Measurements from ENCODE around the gene CYP21A2.

Gene CYP21A2

DNA sequence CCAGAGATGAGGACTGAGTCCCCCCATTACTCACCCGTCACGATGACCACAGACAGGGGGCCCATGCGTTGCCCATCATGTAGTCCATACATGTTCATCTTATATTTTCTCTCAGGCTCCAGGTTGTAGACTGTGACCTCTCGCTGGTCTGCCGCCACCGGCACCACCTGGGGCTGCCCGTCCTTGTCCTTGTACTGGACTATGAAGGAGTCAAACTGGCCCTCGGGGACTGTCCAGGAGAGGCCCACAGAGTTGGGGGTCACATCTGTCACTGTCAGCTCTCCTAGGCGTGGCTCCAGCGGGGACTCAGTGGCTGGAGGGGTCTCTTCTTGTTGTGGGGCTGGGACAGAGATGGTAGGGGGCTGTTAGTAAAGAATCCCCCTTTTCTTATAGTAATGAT lies 35.4 kb downstream of the CYP21A2 start:
- TF ChIP-seq, protein P1, sequence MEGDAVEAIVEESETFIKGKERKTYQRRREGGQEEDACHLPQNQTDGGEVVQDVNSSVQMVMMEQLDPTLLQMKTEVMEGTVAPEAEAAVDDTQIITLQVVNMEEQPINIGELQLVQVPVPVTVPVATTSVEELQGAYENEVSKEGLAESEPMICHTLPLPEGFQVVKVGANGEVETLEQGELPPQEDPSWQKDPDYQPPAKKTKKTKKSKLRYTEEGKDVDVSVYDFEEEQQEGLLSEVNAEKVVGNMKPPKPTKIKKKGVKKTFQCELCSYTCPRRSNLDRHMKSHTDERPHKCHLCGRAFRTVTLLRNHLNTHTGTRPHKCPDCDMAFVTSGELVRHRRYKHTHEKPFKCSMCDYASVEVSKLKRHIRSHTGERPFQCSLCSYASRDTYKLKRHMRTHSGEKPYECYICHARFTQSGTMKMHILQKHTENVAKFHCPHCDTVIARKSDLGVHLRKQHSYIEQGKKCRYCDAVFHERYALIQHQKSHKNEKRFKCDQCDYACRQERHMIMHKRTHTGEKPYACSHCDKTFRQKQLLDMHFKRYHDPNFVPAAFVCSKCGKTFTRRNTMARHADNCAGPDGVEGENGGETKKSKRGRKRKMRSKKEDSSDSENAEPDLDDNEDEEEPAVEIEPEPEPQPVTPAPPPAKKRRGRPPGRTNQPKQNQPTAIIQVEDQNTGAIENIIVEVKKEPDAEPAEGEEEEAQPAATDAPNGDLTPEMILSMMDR (IDR thresholded peaks at IDR 0.05; ENCODE audit: insufficient read depth, low read length, poor library complexity, severe bottlenecking): no peak
- no peak for DNase-seq (ENCODE audit: extremely low read depth, insufficient read length)
- Histone ChIP-seq H3K36me3 (ENCODE audit: control insufficient read depth, insufficient read depth, low read length) (no peaks in the 10 kb centered on the region), H3K4me3 (replicated peaks; ENCODE audit: low read depth, low read length) (no peak overlapping the region), H3K27me3 (replicated peaks; ENCODE audit: control insufficient read depth, insufficient read depth, low read length) (peaks cover 2% of the 10 kb centered on the region)

DNA sequence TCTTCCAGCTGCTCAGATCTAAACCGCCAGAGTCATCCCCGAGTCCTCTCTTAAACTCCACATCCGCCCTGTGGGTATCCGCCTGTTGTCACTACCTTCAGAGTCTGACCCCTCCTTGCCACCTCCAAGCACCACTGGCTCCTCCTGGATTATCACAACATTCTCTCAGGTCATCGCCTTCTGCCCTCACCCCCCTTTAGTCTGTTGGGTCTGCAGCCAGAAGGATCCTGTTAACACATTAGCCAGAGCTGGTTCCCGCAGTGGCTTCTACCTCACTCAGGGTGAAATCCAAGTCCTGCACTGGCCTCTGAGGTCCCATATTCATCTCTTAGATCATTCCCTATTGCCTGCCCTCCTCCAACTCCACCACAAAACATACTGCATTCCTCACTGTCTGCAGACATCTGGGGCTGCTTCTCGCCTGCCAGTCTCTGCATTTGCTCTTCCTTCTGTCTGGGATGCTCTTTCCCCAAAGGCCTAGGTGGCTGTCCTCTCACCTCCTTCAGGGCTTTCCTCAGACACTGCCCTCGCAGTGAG lies 36.8 kb downstream of the CYP21A2 start:
- Histone ChIP-seq H3K4me3 (replicated peaks; ENCODE audit: low read depth, low read length) (no peak overlapping the region), H3K27me3 (replicated peaks; ENCODE audit: control insufficient read depth, insufficient read depth, low read length) (peaks cover 2% of the 10 kb centered on the region), H3K36me3 (ENCODE audit: control insufficient read depth, insufficient read depth, low read length) (no peaks in the 10 kb centered on the region)
- DNase-seq (ENCODE audit: extremely low read depth, insufficient read length): no peak
- TF ChIP-seq, protein P1 (IDR thresholded peaks at IDR 0.05; ENCODE audit: insufficient read depth, low read length, poor library complexity, severe bottlenecking): no peak

- peaks cover 2% of the 10 kb centered on the region for H3K27me3 ChIP-seq (replicated peaks; ENCODE audit: control insufficient read depth, insufficient read depth, low read length)
- H3K36me3 ChIP-seq (ENCODE audit: control insufficient read depth, insufficient read depth, low read length): no peaks in the 10 kb centered on the region
- no peak for DNase-seq (ENCODE audit: extremely low read depth, insufficient read length)
- TF ChIP-seq, protein P1 (IDR thresholded peaks at IDR 0.05; ENCODE audit: insufficient read depth, low read length, poor library complexity, severe bottlenecking): no peak
- no peak overlapping the region for H3K4me3 ChIP-seq (replicated peaks; ENCODE audit: low read depth, low read length)
These were observed 37.6 kb downstream of the CYP21A2 start for GRCh38 chr6:32075781-32076180.

DNA sequence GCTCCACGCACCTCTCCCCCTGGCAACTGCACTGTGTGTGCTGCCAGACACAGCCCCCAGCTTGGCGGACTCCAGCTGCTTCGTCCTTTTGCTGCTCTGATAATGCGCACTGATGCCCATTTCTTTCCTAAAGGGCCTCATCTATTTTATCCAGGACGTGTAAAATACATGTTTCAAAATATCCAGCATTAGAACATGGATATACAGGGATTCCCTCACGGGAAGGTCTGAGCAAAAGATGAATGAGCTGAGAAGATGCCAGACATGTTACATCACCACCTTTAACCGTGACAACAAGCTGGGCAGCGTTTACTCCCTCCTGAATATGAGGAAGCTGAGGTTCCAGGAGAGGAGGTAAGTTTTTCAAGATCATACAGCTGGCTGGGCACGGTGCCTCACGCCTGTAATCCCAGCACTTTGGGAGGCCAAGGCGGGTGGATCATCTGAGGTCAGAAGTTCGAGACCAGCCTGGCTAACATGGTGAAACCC lies 38.1 kb downstream of the CYP21A2 start:
- H3K4me3 ChIP-seq (replicated peaks; ENCODE audit: low read depth, low read length): no peak overlapping the region
- DNase-seq (ENCODE audit: extremely low read depth, insufficient read length): no peak
- H3K27me3 ChIP-seq (replicated peaks; ENCODE audit: control insufficient read depth, insufficient read depth, low read length): peaks cover 2% of the 10 kb centered on the region
- H3K36me3 ChIP-seq (ENCODE audit: control insufficient read depth, insufficient read depth, low read length): no peaks in the 10 kb centered on the region
- TF ChIP-seq, protein P1 (IDR thresholded peaks at IDR 0.05; ENCODE audit: insufficient read depth, low read length, poor library complexity, severe bottlenecking): no peak

DNA sequence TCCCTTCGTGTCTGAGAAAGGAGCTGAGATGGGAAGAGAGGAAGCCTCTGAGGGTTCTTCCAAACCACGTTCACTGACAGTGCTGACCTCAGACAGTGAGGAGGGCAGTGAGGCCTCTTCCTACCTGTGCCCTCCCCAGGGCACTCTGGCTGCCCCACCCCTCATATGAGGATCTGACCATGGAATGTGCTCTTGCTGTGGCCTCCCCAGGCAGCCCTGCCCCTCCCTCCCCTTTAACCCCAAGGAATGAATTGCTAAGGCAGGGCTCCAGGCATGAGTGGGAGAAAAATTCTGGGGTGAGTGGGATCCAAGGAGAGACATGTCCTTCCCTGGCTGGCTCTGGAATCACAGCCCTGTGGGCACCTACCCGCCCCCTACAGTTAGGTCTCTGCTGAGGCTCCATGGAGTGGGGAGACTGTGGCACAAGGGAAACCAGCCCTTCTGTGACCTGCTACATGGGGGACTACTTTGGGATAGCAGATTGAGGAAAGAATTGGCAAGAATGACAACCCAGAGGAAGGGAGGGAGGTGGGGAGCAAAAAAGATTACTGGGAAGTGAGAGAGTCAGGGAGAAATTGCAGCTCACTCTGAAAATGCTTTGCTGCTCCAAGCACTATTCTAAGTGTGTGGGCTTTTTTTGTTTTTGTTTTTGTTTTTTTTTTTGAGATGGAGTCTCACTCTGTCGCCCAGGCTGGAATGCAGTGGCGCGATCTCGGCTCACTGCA lies 41.5 kb downstream of the CYP21A2 start:
- TF ChIP-seq, protein P1 (IDR thresholded peaks at IDR 0.05; ENCODE audit: insufficient read depth, low read length, poor library complexity, severe bottlenecking): no peak
- no peak for DNase-seq (ENCODE audit: extremely low read depth, insufficient read length)
- H3K27me3 ChIP-seq (replicated peaks; ENCODE audit: control insufficient read depth, insufficient read depth, low read length): peaks cover 4% of the 10 kb centered on the region

More for the DNA sequence above, 41.5 kb downstream of the CYP21A2 start:
- Histone ChIP-seq H3K36me3 (ENCODE audit: control insufficient read depth, insufficient read depth, low read length) (no peaks in the 10 kb centered on the region), H3K4me3 (replicated peaks; ENCODE audit: low read depth, low read length) (no peak overlapping the region)
